ENCODE results near the gene ANKRD18B.
"Not testable (repeated sequence)": the region's sequence is repeated elsewhere in the genome, so short reads cannot be mapped to it uniquely, and the experiment has no call there.

ANKRD18B gene

GRCh38 chr9:33535541-33535940, 11.5 kb downstream of the ANKRD18B start:
- peak; percentile 99 for FAIRE-seq

GRCh38 chr9:33543463-33543862, 19.4 kb downstream of the ANKRD18B start:
- not testable (repeated sequence) for FAIRE-seq

- not testable (repeated sequence) for FAIRE-seq
Measured at GRCh38 chr9:33545715-33546114, 21.7 kb downstream of the ANKRD18B start.

- not testable (repeated sequence) for FAIRE-seq
Measured at GRCh38 chr9:33548816-33549215, 24.8 kb downstream of the ANKRD18B start.

DNA sequence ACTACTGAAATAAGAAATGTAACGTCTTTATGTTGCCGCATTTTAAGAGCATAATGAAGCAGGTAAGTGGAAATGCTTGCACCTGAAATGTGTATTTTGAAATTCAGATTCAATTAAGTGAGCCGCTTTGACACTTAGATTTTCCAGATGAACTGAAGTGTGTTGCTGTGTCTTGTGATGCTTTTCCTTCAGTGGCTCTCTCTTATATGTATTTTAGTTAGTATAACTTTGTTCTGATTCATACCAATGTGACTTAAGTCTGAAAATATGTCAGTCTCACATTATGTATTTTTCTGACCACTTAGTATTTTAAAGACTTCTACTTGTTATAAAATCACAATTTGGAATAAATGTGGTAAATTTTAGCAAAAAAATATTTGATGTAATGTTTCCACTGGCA, 25.4 kb downstream of the ANKRD18B start:
- FAIRE-seq = not testable (repeated sequence)

DNA sequence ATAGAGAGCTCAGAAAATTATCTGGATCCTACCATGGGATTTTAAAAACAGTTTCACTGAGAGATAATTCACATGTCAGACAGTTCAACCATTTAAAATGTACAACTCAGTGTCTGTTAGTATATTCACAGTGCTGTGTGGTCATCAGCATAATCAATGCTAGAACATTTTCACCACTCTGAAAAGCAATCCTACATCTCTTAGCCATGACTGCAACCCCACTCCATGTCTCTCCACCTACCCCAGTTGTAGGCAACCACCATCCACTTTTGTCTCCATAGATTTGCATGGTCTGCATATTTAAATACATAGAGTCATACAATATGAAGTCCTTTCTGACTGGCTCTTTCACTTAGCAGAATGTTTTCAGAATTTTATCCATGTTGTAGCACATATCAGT, 27.1 kb downstream of the ANKRD18B start:
- not testable (repeated sequence) for FAIRE-seq

GRCh38 chr9:33552315-33552725, 28.3 kb downstream of the ANKRD18B start:
- not testable (repeated sequence) for FAIRE-seq

DNA sequence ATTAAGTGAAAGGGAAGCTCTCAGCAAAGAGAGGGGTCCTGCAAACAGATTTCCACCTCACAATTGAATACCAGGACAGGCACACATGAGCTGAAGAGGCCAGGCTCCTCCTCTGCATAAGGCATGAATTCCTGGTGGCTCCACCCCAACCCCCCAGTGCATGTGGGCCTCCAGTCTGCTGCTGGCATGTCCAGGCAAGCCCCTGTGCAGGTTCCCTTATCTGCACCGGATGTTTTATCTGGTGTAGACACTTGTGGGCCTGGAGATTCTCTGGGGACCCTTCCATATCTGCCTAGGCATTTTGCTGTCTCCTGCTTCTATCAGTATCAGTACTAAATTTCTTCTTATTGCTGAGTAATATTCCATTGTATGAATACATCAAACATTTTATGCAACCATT, 36.2 kb downstream of the ANKRD18B start:
- FAIRE-seq = not testable (repeated sequence)

DNA sequence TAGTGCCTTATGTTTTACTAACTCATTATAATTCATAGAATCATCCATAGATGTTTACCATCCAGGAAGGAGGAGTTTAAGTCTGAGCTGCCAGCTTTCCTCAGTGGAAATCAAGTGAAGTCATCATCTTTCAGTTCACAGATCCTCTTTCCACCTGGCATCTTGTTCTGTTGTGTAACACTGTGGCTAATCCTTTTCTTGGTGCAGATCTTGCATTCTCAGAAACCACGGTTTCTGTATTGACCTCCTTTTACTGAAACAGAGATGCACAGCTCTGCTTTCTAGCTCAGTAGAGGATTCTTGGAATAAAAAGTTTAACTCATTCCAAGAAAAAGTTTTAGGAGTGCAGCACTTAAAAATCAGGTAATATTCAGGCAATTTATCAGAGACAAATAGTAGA, 38.1 kb downstream of the ANKRD18B start:
- FAIRE-seq = not testable (repeated sequence)

GRCh38 chr9:33567776-33568175, 43.7 kb downstream of the ANKRD18B start:
- FAIRE-seq = not testable (repeated sequence)

GRCh38 chr9:33577786-33578185, 53.7 kb downstream of the ANKRD18B start:
- FAIRE-seq = not testable (repeated sequence)

GRCh38 chr9:33579996-33580395, 55.9 kb downstream of the ANKRD18B start:
- FAIRE-seq = not testable (repeated sequence)

DNA sequence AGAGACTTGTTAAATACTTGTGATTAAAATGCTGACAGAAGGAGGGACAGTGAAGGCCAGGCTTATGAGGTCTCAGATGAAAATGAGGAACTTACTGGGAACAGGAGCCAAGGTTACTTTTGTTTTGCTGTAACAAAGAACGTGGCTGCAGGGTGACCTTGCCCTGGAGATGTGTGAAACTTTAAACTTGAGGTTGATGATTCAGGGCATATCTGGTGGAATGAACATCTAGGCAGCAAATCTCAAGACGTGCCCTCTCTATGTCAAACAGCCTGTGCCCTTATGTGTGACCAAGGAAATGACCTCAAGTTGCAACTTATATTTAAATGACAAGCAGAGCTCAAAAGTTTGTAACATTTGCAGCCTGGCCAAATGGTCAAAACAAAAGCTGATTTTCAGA, 58.6 kb downstream of the ANKRD18B start:
- FAIRE-seq = not testable (repeated sequence)

DNA sequence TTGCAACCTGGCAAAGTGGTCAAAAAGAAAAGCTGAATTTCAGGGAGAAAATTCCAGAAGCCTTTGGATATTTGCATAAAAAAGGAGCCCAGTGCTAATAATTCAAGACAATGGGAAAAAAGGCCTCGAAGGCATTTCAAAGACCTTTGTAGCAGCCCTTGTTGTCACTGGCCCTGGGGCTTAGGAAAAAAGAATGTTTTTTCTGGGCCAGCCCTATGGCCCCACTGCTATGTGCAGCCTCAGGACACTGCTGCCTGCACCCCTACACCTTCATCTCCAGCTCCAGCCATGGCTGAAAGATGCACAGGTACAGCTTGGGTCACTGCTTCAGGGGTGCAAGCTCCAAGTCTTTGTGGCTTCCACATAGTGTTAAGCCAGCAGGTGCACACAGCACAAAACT, 62.1 kb downstream of the ANKRD18B start:
- FAIRE-seq = not testable (repeated sequence)

- not testable (repeated sequence) for FAIRE-seq
Measured at GRCh38 chr9:33587799-33588198, 63.7 kb downstream of the ANKRD18B start.

DNA sequence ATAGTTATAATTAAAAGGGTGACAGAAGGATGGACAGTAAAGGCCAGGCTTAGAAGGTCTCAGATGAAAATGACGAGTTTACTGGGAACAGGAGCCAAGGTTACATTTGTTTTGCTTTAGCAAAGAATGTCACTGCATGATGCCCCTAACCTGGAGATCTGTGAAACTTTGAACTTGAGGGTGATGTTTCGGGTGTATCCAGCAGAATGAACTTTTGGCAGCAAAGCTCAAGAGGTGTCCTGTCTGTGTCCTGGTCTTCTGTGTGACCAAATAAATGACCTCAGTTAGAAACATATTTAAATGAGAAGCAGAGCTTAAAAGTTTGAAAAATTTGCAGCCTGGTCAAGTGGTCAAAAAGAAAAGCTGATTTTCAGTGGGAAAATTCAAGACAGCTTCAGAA, 64.8 kb downstream of the ANKRD18B start:
- not testable (repeated sequence) for FAIRE-seq

GRCh38 chr9:33590857-33591256, 66.8 kb downstream of the ANKRD18B start:
- not testable (repeated sequence) for FAIRE-seq

DNA sequence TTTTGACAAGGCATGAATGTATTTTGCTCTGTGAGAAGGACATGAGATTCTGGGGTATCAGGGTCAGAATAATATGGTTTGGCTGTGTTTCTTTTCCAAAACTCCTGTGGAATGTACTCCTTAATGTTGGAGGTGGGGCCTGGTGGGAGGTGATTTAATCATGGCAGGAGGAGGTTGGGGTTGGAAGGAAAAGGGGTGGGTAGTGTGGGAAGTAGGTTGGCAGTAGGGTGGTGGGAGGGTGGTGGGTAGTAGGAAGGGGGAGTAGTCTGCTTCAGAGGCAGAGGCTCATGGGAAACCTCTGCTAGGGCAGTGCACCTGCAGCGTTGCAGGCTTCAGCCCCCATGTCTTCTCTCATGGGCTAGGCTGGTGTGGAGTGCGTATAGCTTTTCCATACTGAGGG, 72.9 kb downstream of the ANKRD18B start:
- FAIRE-seq = not testable (repeated sequence)

GRCh38 chr9:33597386-33597785, 73.3 kb downstream of the ANKRD18B start:
- FAIRE-seq = not testable (repeated sequence)

DNA sequence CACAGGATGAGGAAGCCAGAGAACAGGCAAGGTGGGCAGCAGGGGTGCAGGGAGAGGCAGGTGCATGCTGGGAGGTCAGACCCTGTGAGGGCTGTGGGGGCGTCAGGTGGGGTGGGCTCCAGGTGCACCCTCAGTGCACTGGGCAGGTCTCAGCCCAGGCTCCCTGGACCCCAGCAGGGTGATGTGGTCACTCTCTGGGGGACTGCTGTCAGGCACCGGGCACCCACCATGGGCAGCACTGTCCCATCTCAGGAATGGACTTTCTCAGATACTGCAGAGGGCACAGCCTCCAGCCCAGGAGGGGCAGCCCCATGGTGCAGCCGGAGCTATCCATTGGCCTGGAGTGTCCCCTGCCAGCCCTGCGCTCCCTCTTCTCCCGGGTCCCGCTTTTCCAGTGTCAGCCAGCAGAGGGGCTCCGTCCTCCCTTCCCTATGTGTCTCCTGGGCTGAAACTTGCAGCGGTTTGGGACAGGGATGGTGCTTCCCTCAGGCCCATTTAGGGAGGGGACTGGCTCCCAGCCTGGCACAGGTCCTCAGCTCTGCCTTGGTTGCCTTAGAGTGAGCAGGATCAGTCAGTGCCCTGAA, 74.8 kb downstream of the ANKRD18B start:
- FAIRE-seq = not testable (repeated sequence)

DNA sequence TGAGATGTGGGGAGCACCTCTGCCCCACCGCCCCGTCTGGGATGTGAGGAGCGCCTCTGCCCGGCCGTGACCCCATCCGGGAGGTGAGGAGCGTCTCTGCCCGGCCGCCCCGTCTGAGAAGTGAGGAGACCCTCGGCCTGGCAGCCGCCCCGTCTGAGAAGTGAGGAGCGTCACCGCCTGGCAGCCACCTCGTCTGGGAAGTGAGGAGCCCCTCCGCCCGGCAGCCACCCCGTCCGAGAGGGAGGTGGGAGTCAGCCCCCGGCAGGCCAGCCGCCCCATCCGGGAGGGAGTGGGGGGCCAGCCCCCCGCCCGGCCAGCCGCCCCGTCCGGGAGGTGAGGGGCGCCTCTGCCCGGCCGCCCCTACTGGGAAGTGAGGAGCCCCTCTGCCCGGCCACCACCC, 76.9 kb downstream of the ANKRD18B start:
- FAIRE-seq = not testable (repeated sequence)

GRCh38 chr9:33604249-33604648, 80.2 kb downstream of the ANKRD18B start:
- not testable (repeated sequence) for FAIRE-seq

- not testable (repeated sequence) for FAIRE-seq
Measured at GRCh38 chr9:33604936-33605335, 80.9 kb downstream of the ANKRD18B start.

DNA sequence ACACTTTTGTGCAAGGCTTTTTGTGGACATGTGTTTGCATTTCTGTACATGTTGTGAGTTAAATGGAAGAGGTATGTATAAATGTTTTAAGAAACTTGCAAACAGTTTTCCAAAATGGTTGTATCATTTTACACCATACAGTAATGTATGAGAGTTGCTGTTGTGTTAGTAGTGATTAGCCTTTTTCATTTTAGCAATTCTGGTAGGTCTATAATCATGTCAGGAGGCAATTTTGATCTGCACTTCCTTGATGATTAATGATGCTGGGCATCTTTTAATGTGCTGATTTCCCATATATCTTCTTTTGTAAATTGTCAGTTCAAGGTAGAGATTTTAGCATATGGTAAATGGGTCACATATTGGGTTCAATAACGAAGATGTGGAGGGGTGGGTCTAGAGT, 87.3 kb downstream of the ANKRD18B start:
- no peak for FAIRE-seq

GRCh38 chr9:33612410-33612809, 88.4 kb downstream of the ANKRD18B start:
- FAIRE-seq = not testable (repeated sequence)
